ENCODE results near the gene UBA7. TPM values are rescaled to one million over a fixed set of nuclear protein-coding genes. Genes with fewer than 3 reads are reported as not detected.
"Not testable (repeated sequence)": the region's sequence is repeated elsewhere in the genome, so short reads cannot be mapped to it uniquely, and the experiment has no call there.

Gene UBA7
- total RNA-seq, 5 donors from 2014 or later (not counting 1 experiment from before 2014, with no cell fraction given) = 246 to 299 (median 293) TPM

GRCh38 chr3:49780080-49780974 is 33.4 kb downstream of the UBA7 start:
- H3K4me3 ChIP-seq (ENCODE audit: control insufficient read depth in 1 of 2, extremely low read depth in 1 of 2, low read length in 1 of 2) = no peak overlapping the region
- H3K4me1 ChIP-seq (ENCODE audit: control insufficient read depth in 1 of 2, extremely low read depth in 1 of 2, insufficient read depth in 2 of 2, low read length in 2 of 2) = peaks cover 10 to 41% of the 10 kb centered on the region in 2 experiments
- peak overlapping the region; percentile 17 to 41 (median 28) for H3K4me3 Mint-ChIP-seq
- WGBS (ENCODE audit: insufficient coverage) = 81% methylated on average over 2 of the region's 4 CpGs
- ChIA-PET POLR2A (interaction anchor here in 1 of 2 donors (0.6 to 0.7 kb wide), 3 partner anchors 35 to 535 kb away, joined by 3 to 4 read pairs (median 3); no protein-coding TSS in a partner anchor), CTCF (interaction anchor here in 1 of 2 donors (0.6 kb wide), 1 partner anchor 56 kb away, joined by 4 read pairs; no protein-coding TSS in a partner anchor)
- H3K27me3 Mint-ChIP-seq = no peaks in the 10 kb centered on the region
- no peaks in the 10 kb centered on the region for H3K9me3 Mint-ChIP-seq
- peaks cover 28% of the 10 kb centered on the region for H3K36me3 Mint-ChIP-seq
- peak overlapping the region in 1 of 2 donors; percentile 17 for H3K27ac Mint-ChIP-seq
- no peak for DNase-seq
- peaks cover 46 to 57% (median 53%) of the 10 kb centered on the region in 3 donors for H3K4me1 Mint-ChIP-seq
- peaks cover 6 to 29% of the 10 kb centered on the region in 2 donors for H3K36me3 ChIP-seq (ENCODE audit: control insufficient read depth in 2 of 2, extremely low read depth in 1 of 2, insufficient read depth in 1 of 2, low read length in 1 of 2)
- H3K27me3 ChIP-seq (replicated peaks in 1 of 2; ENCODE audit: control insufficient read depth in 2 of 2, extremely low read depth in 1 of 2, insufficient read depth in 2 of 2, low read length in 1 of 2) = no peaks in the 10 kb centered on the region
- no peaks in the 10 kb centered on the region for H3K9me3 ChIP-seq
- no peak for ATAC-seq (replicated peaks in 1 of 4)
- H3K27ac ChIP-seq (ENCODE audit: low read length) = no peak overlapping the region

GRCh38 chr3:49779358-49780079 is 34.2 kb downstream of the UBA7 start:
- H3K9me3 Mint-ChIP-seq = no peaks in the 10 kb centered on the region
- ATAC-seq (replicated peaks in 1 of 4) (no peak), DNase-seq (no peak)
- H3K27ac ChIP-seq (ENCODE audit: low read length) = no peak overlapping the region
- H3K27me3 ChIP-seq (replicated peaks in 1 of 2; ENCODE audit: control insufficient read depth in 2 of 2, extremely low read depth in 1 of 2, insufficient read depth in 2 of 2, low read length in 1 of 2) = no peaks in the 10 kb centered on the region
- H3K36me3 ChIP-seq (ENCODE audit: control insufficient read depth in 2 of 2, extremely low read depth in 1 of 2, insufficient read depth in 1 of 2, low read length in 1 of 2) = peaks cover 6 to 33% of the 10 kb centered on the region in 2 donors
- ChIA-PET CTCF (interaction anchor here (0.6 kb wide), 2 partner anchors 57 to 331 kb away, joined by 3 to 4 read pairs; no protein-coding TSS in a partner anchor), POLR2A (interaction anchor here in 1 of 2 donors (0.6 to 0.7 kb wide), 4 partner anchors 36 to 1689 kb away, joined by 3 to 4 read pairs (median 3); no protein-coding TSS in a partner anchor)
- peaks cover 47 to 58% (median 53%) of the 10 kb centered on the region in 3 donors for H3K4me1 Mint-ChIP-seq
- H3K36me3 Mint-ChIP-seq = peaks cover 25% of the 10 kb centered on the region
- peak overlapping the region in 1 of 2 donors; percentile 17 for H3K27ac Mint-ChIP-seq
- 100% methylated on average over 1 of the region's 5 CpGs for WGBS (ENCODE audit: insufficient coverage)
- no peak overlapping the region for H3K4me3 ChIP-seq (ENCODE audit: control insufficient read depth in 1 of 2, extremely low read depth in 1 of 2, low read length in 1 of 2)
- H3K4me3 Mint-ChIP-seq = peak overlapping the region in 1 of 3 donors; percentile 41
- H3K9me3 ChIP-seq = no peaks in the 10 kb centered on the region
- H3K4me1 ChIP-seq (ENCODE audit: control insufficient read depth in 1 of 2, extremely low read depth in 1 of 2, insufficient read depth in 2 of 2, low read length in 2 of 2) = peaks cover 6 to 33% of the 10 kb centered on the region in 2 experiments
- H3K27me3 Mint-ChIP-seq = no peaks in the 10 kb centered on the region

- peaks cover 17% of the 10 kb centered on the region for H3K36me3 Mint-ChIP-seq
- H3K36me3 ChIP-seq (ENCODE audit: control insufficient read depth in 2 of 2, extremely low read depth in 1 of 2, insufficient read depth in 1 of 2, low read length in 1 of 2) = peaks cover 6 to 21% of the 10 kb centered on the region in 2 donors
- ATAC-seq (replicated peaks in 1 of 4); H3K27ac ChIP-seq (ENCODE audit: low read length); POLR2A ChIA-PET; H3K9me3 ChIP-seq; H3K27me3 Mint-ChIP-seq; H3K4me3 ChIP-seq (ENCODE audit: control insufficient read depth in 1 of 2, extremely low read depth in 1 of 2, low read length in 1 of 2); CTCF ChIA-PET; H3K27me3 ChIP-seq (replicated peaks in 1 of 2; ENCODE audit: control insufficient read depth in 2 of 2, extremely low read depth in 1 of 2, insufficient read depth in 2 of 2, low read length in 1 of 2); H3K9me3 Mint-ChIP-seq; H3K27ac Mint-ChIP-seq; H3K4me1 ChIP-seq (ENCODE audit: control insufficient read depth in 1 of 2, extremely low read depth in 1 of 2, insufficient read depth in 2 of 2, low read length in 2 of 2); H3K4me3 Mint-ChIP-seq: not testable (repeated sequence)
- 96% methylated on average over 4 of the region's 8 CpGs for WGBS (ENCODE audit: insufficient coverage)
- peak in 1 of 35 experiments; percentile 2 for DNase-seq
- H3K4me1 Mint-ChIP-seq = peaks cover 43 to 53% (median 51%) of the 10 kb centered on the region in 3 donors
Measured at GRCh38 chr3:49776101-49776500, 37.7 kb downstream of the UBA7 start.

GRCh38 chr3:49775538-49775937 is 38.2 kb downstream of the UBA7 start:
- no peaks in the 10 kb centered on the region for H3K9me3 Mint-ChIP-seq
- peaks cover 17% of the 10 kb centered on the region for H3K36me3 Mint-ChIP-seq
- Histone ChIP-seq H3K36me3 (ENCODE audit: control insufficient read depth in 2 of 2, extremely low read depth in 1 of 2, insufficient read depth in 1 of 2, low read length in 1 of 2) (peaks cover 6 to 16% of the 10 kb centered on the region in 2 donors), H3K27me3 (replicated peaks in 1 of 2; ENCODE audit: control insufficient read depth in 2 of 2, extremely low read depth in 1 of 2, insufficient read depth in 2 of 2, low read length in 1 of 2) (no peaks in the 10 kb centered on the region), H3K9me3 (no peaks in the 10 kb centered on the region), H3K4me3 (ENCODE audit: control insufficient read depth in 1 of 2, extremely low read depth in 1 of 2, low read length in 1 of 2) (no peak overlapping the region), H3K27ac (ENCODE audit: low read length) (no peak overlapping the region), H3K4me1 (ENCODE audit: control insufficient read depth in 1 of 2, extremely low read depth in 1 of 2, insufficient read depth in 2 of 2, low read length in 2 of 2) (peaks cover 4% of the 10 kb centered on the region in 2 experiments)
- no peak for ATAC-seq (replicated peaks in 1 of 4)
- DNase-seq = no peak
- CTCF ChIA-PET = no interaction called here
- no peak overlapping the region for H3K27ac Mint-ChIP-seq
- WGBS (ENCODE audit: insufficient coverage) = no CpG with 5 or more reads among the region's 3 CpGs
- H3K4me1 Mint-ChIP-seq = peaks cover 37 to 51% (median 49%) of the 10 kb centered on the region in 3 donors
- H3K4me3 Mint-ChIP-seq = no peak overlapping the region
- POLR2A ChIA-PET = no interaction called here
- no peaks in the 10 kb centered on the region for H3K27me3 Mint-ChIP-seq

- Histone ChIP-seq H3K9me3 (no peaks in the 10 kb centered on the region), H3K27ac (ENCODE audit: low read length) (no peak overlapping the region), H3K4me1 (ENCODE audit: control insufficient read depth in 1 of 2, extremely low read depth in 1 of 2, insufficient read depth in 2 of 2, low read length in 2 of 2) (peaks cover 0 to 3% of the 10 kb centered on the region in 2 experiments), H3K27me3 (replicated peaks in 1 of 2; ENCODE audit: control insufficient read depth in 2 of 2, extremely low read depth in 1 of 2, insufficient read depth in 2 of 2, low read length in 1 of 2) (no peaks in the 10 kb centered on the region), H3K36me3 (ENCODE audit: control insufficient read depth in 2 of 2, extremely low read depth in 1 of 2, insufficient read depth in 1 of 2, low read length in 1 of 2) (peaks cover 5 to 15% of the 10 kb centered on the region in 2 donors), H3K4me3 (ENCODE audit: control insufficient read depth in 1 of 2, extremely low read depth in 1 of 2, low read length in 1 of 2) (no peak overlapping the region)
- POLR2A ChIA-PET = no interaction called here
- no peaks in the 10 kb centered on the region for H3K9me3 Mint-ChIP-seq
- ATAC-seq (replicated peaks in 1 of 4) (no peak), DNase-seq (peak in 1 of 35 experiments; percentile 3)
- no CpG with 5 or more reads among the region's 2 CpGs for WGBS (ENCODE audit: insufficient coverage)
- CTCF ChIA-PET = interaction anchor here in 1 of 2 donors (0.7 kb wide), 1 partner anchor 478 kb away, joined by 4 read pairs; no protein-coding TSS in a partner anchor
- H3K36me3 Mint-ChIP-seq = peaks cover 20% of the 10 kb centered on the region
- peaks cover 30 to 53% (median 50%) of the 10 kb centered on the region in 3 donors for H3K4me1 Mint-ChIP-seq
- no peak overlapping the region for H3K27ac Mint-ChIP-seq
- no peak overlapping the region for H3K4me3 Mint-ChIP-seq
- no peaks in the 10 kb centered on the region for H3K27me3 Mint-ChIP-seq
Measured at GRCh38 chr3:49772703-49773102, 41.0 kb downstream of the UBA7 start.

Measured in T-cell (primary cell).